CD4-positive, alpha-beta T cell treated with Interleukin-4 for 4 hours (primary cell): ENCODE results near the gene LRRC2.

Experiments
- DNase-seq: peaks from one replicate; pipeline ENCODE4 v3.0.0-alpha.2; 2020

Gene LRRC2

DNA sequence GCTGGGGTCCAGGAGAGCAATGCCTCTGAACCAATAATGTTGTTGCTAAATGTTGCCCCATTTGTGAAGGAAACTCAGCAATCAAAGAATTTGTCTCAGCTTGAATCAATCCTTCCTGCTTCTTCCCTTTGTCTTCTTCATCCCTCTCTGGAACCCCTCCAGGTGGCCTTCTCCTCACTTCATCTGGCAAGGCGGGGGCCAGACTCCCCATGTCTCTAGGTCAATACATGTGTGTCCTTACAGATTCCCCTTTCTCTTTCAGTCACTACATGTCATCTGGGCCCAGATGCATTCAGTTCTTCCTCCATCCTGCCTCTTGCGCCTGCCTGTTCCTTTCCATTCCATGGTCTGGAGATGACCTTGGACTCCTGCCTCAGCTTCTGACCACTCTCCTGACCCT lies 93.4 kb downstream of the LRRC2 start:
- DNase-seq, result no peak

DNA sequence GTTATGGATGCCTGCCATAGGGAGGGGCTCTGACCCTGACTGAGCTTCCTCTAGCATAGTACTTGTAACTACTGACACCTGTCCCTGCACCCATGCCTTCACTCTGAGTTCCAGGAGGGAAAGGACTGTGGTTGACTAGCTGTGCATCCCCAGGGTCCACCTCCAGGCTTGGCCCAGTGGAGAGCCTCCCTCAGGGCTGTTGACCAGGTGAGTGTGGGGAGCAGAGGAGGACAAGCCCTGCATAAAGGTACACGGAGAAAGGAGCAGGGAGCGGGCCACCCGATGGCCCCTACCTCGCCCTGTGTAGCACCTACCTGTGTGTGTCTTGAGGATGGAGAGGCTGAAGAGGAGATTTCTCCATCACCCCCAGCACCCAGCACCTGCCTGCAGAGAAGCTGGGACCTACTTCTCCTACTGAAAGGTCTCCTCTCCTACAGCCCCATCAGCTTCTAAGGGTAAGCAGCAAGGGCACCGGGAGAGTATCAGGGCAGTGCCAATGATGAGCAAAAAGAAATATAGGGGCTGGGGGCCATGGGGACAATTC lies 94.7 kb downstream of the LRRC2 start:
- no peak for DNase-seq

DNA sequence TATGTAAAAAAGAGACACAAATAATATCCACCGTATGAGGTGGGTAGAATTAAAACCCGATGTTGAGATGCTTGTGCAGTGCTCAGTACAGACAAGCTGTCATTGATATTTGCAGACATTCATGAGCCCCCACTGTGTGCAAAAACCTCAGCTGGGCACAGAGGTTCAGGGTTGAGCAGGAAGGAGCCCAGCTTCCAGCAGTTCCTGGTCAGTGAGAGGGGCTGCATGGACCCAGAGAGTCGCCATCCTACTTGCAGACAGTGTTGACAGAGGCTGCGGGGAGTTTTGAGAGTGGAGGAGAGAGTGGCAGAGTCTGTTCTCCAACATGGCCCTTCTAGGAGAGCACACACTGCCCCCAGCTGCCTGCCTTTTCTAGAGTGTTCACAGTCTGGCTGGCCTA lies 95.3 kb downstream of the LRRC2 start:
- DNase-seq, result no peak

DNA sequence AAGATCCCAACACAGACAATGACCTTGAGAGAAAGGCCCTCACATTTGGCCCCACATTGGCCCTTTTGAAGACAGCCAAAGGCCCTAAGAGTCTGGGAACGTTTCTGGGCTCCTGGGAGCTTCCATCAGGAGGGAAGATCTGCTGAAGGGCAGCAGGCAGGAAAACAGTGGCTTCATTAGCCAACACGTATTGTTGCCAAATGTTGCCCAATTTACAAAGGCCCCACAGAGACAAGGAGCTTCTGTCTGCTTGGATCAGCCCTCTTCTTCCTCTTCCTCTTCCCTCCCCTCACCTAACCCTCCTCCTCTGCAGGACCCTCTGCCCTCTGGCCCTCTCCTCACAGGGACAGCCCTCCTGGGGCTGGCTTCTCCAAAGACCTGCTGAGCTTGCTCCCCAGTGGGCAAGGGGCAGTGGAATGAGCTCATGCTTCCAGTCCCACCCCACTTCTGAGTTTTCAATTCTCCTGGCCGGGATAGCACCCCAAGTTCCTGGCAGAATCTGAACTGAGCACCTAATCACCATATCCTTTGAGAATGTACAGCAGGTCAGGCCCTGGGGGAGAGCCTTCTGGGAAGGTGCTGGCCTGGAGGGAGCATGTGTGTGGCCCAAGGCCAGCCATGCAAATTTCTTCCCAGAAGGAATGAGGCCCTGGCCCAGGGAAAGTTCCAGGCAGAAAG lies 96.3 kb downstream of the LRRC2 start:
- no peak for DNase-seq

DNA sequence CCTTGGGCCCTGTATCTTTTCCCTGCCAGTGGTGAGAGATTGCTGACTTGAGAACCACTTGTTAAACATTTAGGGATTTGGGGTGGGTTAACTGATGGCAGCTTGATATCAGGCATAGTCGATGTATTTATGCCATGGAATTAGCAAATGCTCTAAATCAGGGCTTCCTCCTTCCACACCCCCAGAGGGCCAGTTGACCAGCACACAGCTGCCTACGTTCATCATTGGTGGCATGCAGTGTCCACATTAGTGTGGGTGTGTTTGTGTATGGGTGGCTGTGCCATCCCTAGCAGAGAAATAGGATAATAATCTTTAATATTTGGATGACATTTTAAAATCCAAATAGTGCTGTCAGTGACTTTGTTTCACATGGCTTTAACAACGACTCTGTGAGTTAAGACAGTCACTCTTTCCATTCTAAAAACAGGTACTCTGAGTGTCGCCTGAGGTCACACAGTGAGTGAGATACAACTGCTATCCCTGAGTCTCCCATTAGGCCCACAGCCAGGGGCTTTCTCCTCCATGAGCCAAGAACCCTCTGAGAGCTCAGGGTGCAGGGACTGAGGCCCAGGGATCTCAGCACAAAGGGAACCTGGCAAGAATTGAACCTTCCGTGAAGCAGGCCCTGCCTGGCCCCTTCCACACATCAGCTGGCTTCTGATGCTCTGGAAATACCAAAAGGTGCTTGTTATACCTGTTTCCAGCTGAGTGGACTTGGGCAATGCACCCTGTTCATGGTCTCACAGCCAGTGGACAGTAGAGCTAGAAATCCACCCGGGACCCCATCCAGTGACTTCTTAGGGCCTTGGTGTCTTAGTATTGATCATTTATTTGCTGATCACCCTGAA lies 97.1 kb downstream of the LRRC2 start:
- no peak for DNase-seq

DNA sequence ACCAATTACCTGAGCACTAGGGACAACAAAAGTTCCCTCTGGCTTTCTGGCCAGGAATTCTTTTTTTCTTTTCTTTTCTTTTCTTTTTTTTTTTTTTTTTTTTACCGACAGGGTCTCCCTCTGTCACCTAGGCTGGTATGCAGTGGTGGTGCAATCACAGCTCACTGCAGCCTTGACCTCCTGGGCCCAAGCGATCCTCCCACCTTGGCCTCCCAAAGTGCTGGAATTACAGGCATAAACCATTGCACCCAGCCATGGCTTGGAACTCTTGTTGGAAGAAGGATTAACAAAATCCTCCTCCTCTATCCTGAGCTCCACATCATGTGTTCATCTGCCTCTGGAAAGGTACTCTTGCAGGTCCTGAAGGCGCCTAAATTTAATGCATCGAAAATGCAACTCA lies 98.5 kb downstream of the LRRC2 start:
- no peak for DNase-seq

DNA sequence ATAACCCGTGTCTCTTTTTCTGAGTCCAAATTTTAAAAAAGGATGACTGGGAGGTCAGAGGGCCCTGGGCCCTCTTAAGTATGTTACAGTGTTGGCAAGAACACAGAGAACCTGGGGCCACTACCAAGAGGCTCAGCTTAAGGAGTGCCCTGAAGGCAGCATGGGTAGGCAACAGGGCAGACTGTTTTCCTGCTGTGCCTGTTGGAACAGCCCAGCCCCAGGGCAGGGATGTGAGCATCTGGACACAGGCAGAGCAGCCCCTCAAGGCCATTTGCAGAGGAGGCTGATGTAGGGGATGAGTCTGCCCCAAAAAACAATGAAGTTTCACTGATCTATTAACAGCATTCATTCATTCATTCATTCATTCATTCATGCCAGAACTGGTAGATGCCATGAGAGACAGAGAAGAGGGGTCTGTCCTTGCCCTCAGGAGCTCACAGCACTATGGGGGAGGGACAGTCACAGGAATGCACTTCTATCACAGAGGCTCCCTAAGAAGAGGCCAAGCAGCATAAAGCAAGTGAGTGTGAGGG lies 99.2 kb downstream of the LRRC2 start:
- DNase-seq, result no peak

DNA sequence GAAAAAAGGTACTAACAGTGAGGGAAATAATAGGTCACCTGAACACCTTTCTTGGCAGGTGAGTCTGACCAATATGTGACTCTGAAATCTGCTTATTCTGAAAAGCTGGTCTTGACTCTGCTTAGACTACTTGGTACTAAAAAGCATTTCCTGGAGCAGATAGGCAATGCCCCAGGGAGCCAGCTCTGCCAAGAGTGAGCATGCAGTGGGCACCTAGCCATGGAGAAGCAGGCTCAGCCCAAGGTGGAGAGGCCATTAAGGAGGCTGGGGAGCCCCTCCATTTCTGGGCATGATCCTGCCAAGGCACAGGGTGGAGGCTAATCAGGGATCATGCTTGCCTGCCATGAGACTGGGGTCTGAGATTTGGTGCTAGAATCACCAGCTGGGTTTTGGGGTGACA lies 99.8 kb downstream of the LRRC2 start:
- no peak for DNase-seq
